HCT116 (cell line): ENCODE measurements around the gene KRTAP1-4. TPM values are rescaled to one million over a fixed set of nuclear protein-coding genes. Genes with fewer than 3 reads are reported as not detected.

Experiments used
- ATAC-seq: fragments of 200-7000 bp; cut with Tn5 transposase; 2 replicates; pipeline ENCODE4 v1.9.1; 2020; ENCODE audit warnings: mild to moderate bottlenecking, moderate library complexity
- BruUV-seq: library from RNA; stranded (reverse); fragments of 400-500 nt; replicated peaks from 2 replicates; lab custom pipeline; 2021; lab: Mats Ljungman, UMichigan
- CTCF ChIA-PET: fragments of 300-600 bp; sonication (Branson Sonifier 250); formaldehyde crosslinking; loops from one replicate; lab custom pipeline; 2021; ENCODE audit warnings: antibody characterized with exemption; lab: Charles Lee
- POLR2A ChIA-PET: fragments of 300-600, 350-600 bp; sonication (Branson Sonifier 250); formaldehyde crosslinking; loops from one replicate; lab custom pipeline; 2021; ENCODE audit warnings: antibody characterized with exemption; lab: Charles Lee
- RAD21 ChIA-PET, 2 experiments: fragments of 300-600 bp; sonication (Branson Sonifier 250); formaldehyde crosslinking; loops; one replicate each; lab custom pipeline; 2023; ENCODE audit warnings: low total read pairs in 2 of 2; ENCODE audit not compliant: uncharacterized antibody in 2 of 2, unreplicated experiment in 2 of 2, low non-redundant PET in 1 of 2; lab: Charles Lee
- DNase-seq: peaks from one replicate; pipeline ENCODE4 v3.0.0-alpha.2; 2010; ENCODE audit warnings: low read depth, low spot score
- H2AFZ ChIP-seq: fragments of 200-600 bp; shearing (Covaris generic), sonication (generic); 2 replicates; pipeline ENCODE4 v1.6.1; 2017; ENCODE audit warnings: low read depth, mixed run types, mixed read lengths, antibody characterized with exemption, low read length; ENCODE audit not compliant: poor library complexity, severe bottlenecking
- H3K27ac ChIP-seq: 2 replicates; pipeline ENCODE4 v1.5.1; 2012; ENCODE audit warnings: low read depth, low read length
- H3K27me3 ChIP-seq: fragments of 200-600 bp; sonication (generic); 2 replicates; pipeline ENCODE4 v1.6.1; 2016; ENCODE audit warnings: mixed run types, low read length, mixed read lengths; ENCODE audit not compliant: insufficient read depth
- H3K36me3 ChIP-seq, 2 experiments: fragments of 200-500 bp in 1 of 2; fragments of 200-600 bp in 1 of 2; sonication (Bioruptor generic) in 1 of 2; sonication (generic) in 1 of 2; 2 replicates each; pipeline versions ENCODE4 v1.5.1 to v1.6.1; 2014 to 2016; ENCODE audit warnings: low read length in 2 of 2, inconsistent platforms in 1 of 2, mixed read lengths in 1 of 2, mixed run types in 1 of 2; ENCODE audit not compliant: insufficient read depth in 2 of 2, control insufficient read depth in 1 of 2
- H3K4me1 ChIP-seq, 2 experiments: fragments of 200-600 bp in 1 of 2; sonication (generic) in 1 of 2; 2 replicates each; pipeline versions ENCODE4 v1.5.1 to v1.6.1; 2012 to 2017; ENCODE audit warnings: low read length in 2 of 2, inconsistent platforms in 1 of 2, mild to moderate bottlenecking in 1 of 2, mixed read lengths in 1 of 2, mixed run types in 1 of 2, moderate library complexity in 1 of 2; ENCODE audit not compliant: insufficient read depth in 2 of 2, control insufficient read depth in 1 of 2
- H3K4me2 ChIP-seq: fragments of 200-600 bp; sonication (generic); 2 replicates; pipeline ENCODE4 v1.6.1; 2017; ENCODE audit warnings: mixed run types, low read length, mixed read lengths
- H3K4me3 ChIP-seq, 2 experiments: fragments of 200-600 bp in 1 of 2; sonication (generic) in 1 of 2; replicated peaks in 1 of 2; 2 replicates each; pipeline ENCODE4 v1.5.1; 2011 to 2016; ENCODE audit warnings: low read length in 2 of 2, control low read depth in 1 of 2, low read depth in 1 of 2, mild to moderate bottlenecking in 1 of 2, mixed read lengths in 1 of 2, mixed run types in 1 of 2
- H3K79me2 ChIP-seq: fragments of 200-600 bp; sonication (generic); 2 replicates; pipeline ENCODE4 v1.6.1; 2017; ENCODE audit warnings: mild to moderate bottlenecking, mixed run types, low read length, moderate library complexity, mixed read lengths; ENCODE audit not compliant: insufficient read depth
- H3K9ac ChIP-seq: fragments of 200-600 bp; sonication (generic); 2 replicates; pipeline ENCODE4 v1.6.1; 2016; ENCODE audit warnings: low read length, mixed read lengths
- H3K9me2 ChIP-seq: fragments of 200-600 bp; sonication (generic), shearing (Covaris generic); 2 replicates; pipeline ENCODE4 v1.6.1; 2017; ENCODE audit warnings: mixed run types, mild to moderate bottlenecking, moderate library complexity; ENCODE audit not compliant: insufficient read depth
- H3K9me3 ChIP-seq, 2 experiments: fragments of 200-500 bp in 1 of 2; fragments of 200-600 bp in 1 of 2; sonication (Bioruptor generic) in 1 of 2; sonication (generic) in 1 of 2; 2 replicates each; pipeline ENCODE4 v1.6.1; 2014 to 2017; ENCODE audit warnings: low read length in 2 of 2, mixed read lengths in 2 of 2, inconsistent platforms in 1 of 2, low read depth in 1 of 2, mild to moderate bottlenecking in 1 of 2, mixed run types in 1 of 2, moderate library complexity in 1 of 2; ENCODE audit not compliant: control insufficient read depth in 1 of 2, insufficient read depth in 1 of 2
- H4K20me1 ChIP-seq: fragments of 200-600 bp; sonication (generic), shearing (Covaris generic); 2 replicates; pipeline ENCODE4 v1.6.1; 2017; ENCODE audit warnings: mixed run types, mild to moderate bottlenecking, moderate library complexity; ENCODE audit not compliant: insufficient read depth
- ATF3 ChIP-seq: IDR thresholded peaks from 2 replicates; pipeline ENCODE4 v1.6.1; 2012
- CBX3 ChIP-seq: IDR thresholded peaks from 2 replicates; pipeline ENCODE4 v1.6.1; 2012; ENCODE audit warnings: low read depth
- CTCF ChIP-seq, 3 experiments: fragments of 200-600 bp in 1 of 3; sonication (generic) in 1 of 3; IDR thresholded peaks in 2 of 3; conservative IDR thresholded peaks in 1 of 3; 2 replicates each; pipeline ENCODE4 v1.5.1; 2012 to 2017; ENCODE audit warnings: low read depth in 2 of 3, low read length in 2 of 3, antibody characterized with exemption in 1 of 3, borderline replicate concordance in 1 of 3, control low read depth in 1 of 3, mild to moderate bottlenecking in 1 of 3, mixed read lengths in 1 of 3, mixed run types in 1 of 3, moderate library complexity in 1 of 3; ENCODE audit not compliant: insufficient read depth in 1 of 3
- EGR1 ChIP-seq: IDR thresholded peaks from 2 replicates; pipeline ENCODE4 v1.6.1; 2012; ENCODE audit warnings: low read depth
- ELF1 ChIP-seq: IDR thresholded peaks from 2 replicates; pipeline ENCODE4 v1.6.1; 2012; ENCODE audit warnings: low read depth, borderline replicate concordance
- EZH2 ChIP-seq: fragments of 200-600 bp; sonication (generic); IDR thresholded peaks from 2 replicates; pipeline ENCODE4 v1.6.1; 2017; ENCODE audit warnings: antibody characterized with exemption, mixed run types
- EZH2phosphoT487 ChIP-seq: fragments of 200-600 bp; IDR thresholded peaks from 2 replicates; pipeline ENCODE4 v1.6.1; 2018; ENCODE audit warnings: antibody characterized with exemption, borderline replicate concordance
- JUND ChIP-seq: IDR thresholded peaks from 2 replicates; pipeline ENCODE4 v1.6.1; 2012
- MAX ChIP-seq: IDR thresholded peaks from 2 replicates; pipeline ENCODE4 v1.6.1; 2012
- POLR2A ChIP-seq: IDR thresholded peaks from 2 replicates; pipeline ENCODE4 v1.7.0; 2011; ENCODE audit warnings: borderline replicate concordance; ENCODE audit not compliant: insufficient read depth, insufficient read length; ENCODE audit errors: extremely low read depth
- POLR2AphosphoS5 ChIP-seq: IDR thresholded peaks from 2 replicates; pipeline ENCODE4 v1.6.1; 2011; ENCODE audit warnings: mild to moderate bottlenecking, low read depth, low read length, moderate library complexity
- REST ChIP-seq: IDR thresholded peaks from 2 replicates; pipeline ENCODE4 v1.6.1; 2012; ENCODE audit warnings: low read depth
- SP1 ChIP-seq: IDR thresholded peaks from 2 replicates; pipeline ENCODE4 v1.6.1; 2012; ENCODE audit warnings: low read depth
- SRF ChIP-seq: IDR thresholded peaks from 2 replicates; pipeline ENCODE4 v1.6.1; 2012; ENCODE audit warnings: low read depth
- TCF7L2 ChIP-seq: IDR thresholded peaks from 2 replicates; pipeline ENCODE4 v1.7.0; 2011; ENCODE audit warnings: borderline replicate concordance, inconsistent platforms; ENCODE audit not compliant: insufficient read depth, insufficient read length; ENCODE audit errors: extremely low read depth
- ZBTB33 ChIP-seq: IDR thresholded peaks from 2 replicates; pipeline ENCODE4 v1.6.1; 2011; ENCODE audit warnings: mild to moderate bottlenecking, low read length, moderate library complexity; ENCODE audit not compliant: insufficient replicate concordance; ENCODE audit errors: extremely low read depth
- ZFX ChIP-seq: fragments of 450-650 bp; IDR thresholded peaks from 2 replicates; pipeline ENCODE4 v1.6.1; 2017
- ZNF274 ChIP-seq: fragments of 200-500 bp; sonication (Bioruptor generic); IDR thresholded peaks from 2 replicates; pipeline ENCODE4 v1.6.1; 2014; ENCODE audit warnings: mild to moderate bottlenecking, low read depth, low read length, inconsistent platforms
- intact Hi-C: fragments of 100-400 bp; cut with micrococcal nuclease; formaldehyde crosslinking; loops from 2 replicates; pipeline ENCODE4 v1.10.0; 2022
- total RNA-seq: library from RNA; stranded (reverse); gene quantifications from one replicate; pipeline ENCODE4 v1.2.1, GENCODE V29; 2021; ENCODE audit not compliant: unreplicated experiment

Gene KRTAP1-4
- total RNA-seq, 1 experiment from 2014 or later = not detected

GRCh38 chr17:41024697-41025096 is 5.3 kb downstream of the KRTAP1-4 start:
- BruUV-seq = no TSS peak
- H2AFZ ChIP-seq = no peak overlapping the region

More at GRCh38 chr17:41024697-41025096, 5.3 kb downstream of the KRTAP1-4 start:
- Histone ChIP-seq H3K27me3 (no peaks in the 10 kb centered on the region), H3K4me3 (no peak overlapping the region), H3K9me2 (no peaks in the 10 kb centered on the region), H3K4me1 (no peaks in the 10 kb centered on the region), H3K36me3 (no peaks in the 10 kb centered on the region; a peak in 1 of 4 replicates), H3K27ac (no peak overlapping the region), H4K20me1 (no peaks in the 10 kb centered on the region), H3K9me3 (peaks cover 0 to 9% of the 10 kb centered on the region in 2 experiments; a peak in 1 of 4 replicates), H3K79me2 (no peaks in the 10 kb centered on the region), H3K4me2 (no peak overlapping the region), H3K9ac (no peak overlapping the region)
- intact Hi-C loops = no loop called here
- no peak for DNase-seq
- ChIA-PET POLR2A (no interaction called here), CTCF (no interaction called here), RAD21 (no interaction called here)
- no peak for TF ChIP-seq ZBTB33
- TF ChIP-seq POLR2AphosphoS5 = no peak
- no peak for TF ChIP-seq ATF3
- no peak for TF ChIP-seq SRF
- no peak for TF ChIP-seq ZNF274
- TF ChIP-seq MAX = no peak
- no peak for TF ChIP-seq SP1
- TF ChIP-seq EZH2phosphoT487 = no peak
- no peak for TF ChIP-seq EGR1
- no peak for TF ChIP-seq TCF7L2
- TF ChIP-seq CTCF (IDR thresholded peaks at IDR 0.05 in 2 of 3, conservative IDR thresholded peaks at IDR 0.05 in 1 of 3; ENCODE audit: borderline replicate concordance in 1 of 3, insufficient read depth in 1 of 3, low read depth in 2 of 3, low read length in 2 of 3) = no peak
- no peak for TF ChIP-seq POLR2A
- no peak for TF ChIP-seq ELF1
- TF ChIP-seq JUND = no peak
- TF ChIP-seq REST = no peak
- no peak for TF ChIP-seq EZH2
- TF ChIP-seq CBX3 = no peak
- no peak for TF ChIP-seq ZFX
- no peak for ATAC-seq
